H1 (cell line): Measurements from ENCODE around the gene ENTPD2. TPM values are rescaled to one million over a fixed set of nuclear protein-coding genes. Genes with fewer than 3 reads are reported as not detected.

Experiments
- CTCF ChIA-PET: fragments of 300-600 bp; sonication (Branson Sonifier 250); formaldehyde crosslinking; loops from one replicate; lab custom pipeline; 2021; ENCODE audit not compliant: partially characterized antibody; lab: Charles Lee
- POLR2A ChIA-PET: fragments of 300-600 bp; sonication (Branson Sonifier 250); formaldehyde crosslinking; loops from one replicate; lab custom pipeline; 2021; ENCODE audit warnings: inconsistent platforms; ENCODE audit not compliant: partially characterized antibody; lab: Charles Lee
- DNase-seq, 2 experiments: peaks; one replicate each; pipeline versions ENCODE4 v3.0.0 to v3.0.0-alpha.2; 2010 to 2022; ENCODE audit warnings: low spot score in 2 of 2, low read depth in 1 of 2, mixed read lengths in 1 of 2
- FAIRE-seq: peaks from 2 replicates; lab custom pipeline; 2011; peaks lifted over from hg19 to GRCh38; lab: Jason Lieb, UNC
- H2AFZ ChIP-seq: 2 replicates; pipeline ENCODE4 v1.8.1; 2012; ENCODE audit warnings: low read length, inconsistent platforms
- H2AK5ac ChIP-seq: 2 replicates; pipeline ENCODE4 v1.6.1; 2013; ENCODE audit warnings: low read depth, low read length
- H2BK120ac ChIP-seq: replicated peaks from 2 replicates; pipeline ENCODE3; 2013; ENCODE audit warnings: low read depth, low read length, inconsistent platforms
- H2BK12ac ChIP-seq: 2 replicates; pipeline ENCODE4 v1.6.1; 2013; ENCODE audit warnings: low read depth, low read length
- H2BK15ac ChIP-seq: 2 replicates; pipeline ENCODE4 v1.6.1; 2013; ENCODE audit warnings: low read length
- H2BK20ac ChIP-seq: 2 replicates; pipeline ENCODE4 v1.6.1; 2013; ENCODE audit warnings: low read length
- H2BK5ac ChIP-seq: 2 replicates; pipeline ENCODE4 v1.6.1; 2013; ENCODE audit warnings: low read depth, low read length
- H3K14ac ChIP-seq: 2 replicates; pipeline ENCODE4 v1.6.1; 2013; ENCODE audit warnings: inconsistent platforms; ENCODE audit not compliant: insufficient read length
- H3K18ac ChIP-seq: 2 replicates; pipeline ENCODE4 v1.6.1; 2013; ENCODE audit warnings: low read length; ENCODE audit errors: extremely low read depth
- H3K23ac ChIP-seq: 2 replicates; pipeline ENCODE4 v1.6.1; 2013; ENCODE audit warnings: inconsistent platforms; ENCODE audit not compliant: insufficient read length
- H3K23me2 ChIP-seq: 2 replicates; pipeline ENCODE4 v1.6.1; 2013; ENCODE audit warnings: low read depth, low read length
- H3K27ac ChIP-seq: 2 replicates; pipeline ENCODE4 v1.6.1; 2011; ENCODE audit warnings: low read depth, low read length, inconsistent platforms
- H3K27me3 ChIP-seq, 4 experiments: replicated peaks in 1 of 4; 1 replicate in 1 of 4; 2 replicates in 3 of 4; pipeline versions ENCODE4 v1.6.1 to v1.8.1; 2011 to 2013; ENCODE audit warnings: low read length in 3 of 4, mild to moderate bottlenecking in 3 of 4, inconsistent platforms in 2 of 4, mixed read lengths in 2 of 4, moderate library complexity in 1 of 4; ENCODE audit not compliant: control insufficient read depth in 3 of 4, insufficient read depth in 3 of 4; ENCODE audit errors: extremely low read depth in 1 of 4
- H3K36me3 ChIP-seq, 4 experiments: 2 replicates each; pipeline versions ENCODE4 v1.6.1 to v1.8.1; 2011 to 2013; ENCODE audit warnings: mild to moderate bottlenecking in 4 of 4, low read length in 3 of 4, moderate library complexity in 2 of 4, control low read depth in 1 of 4, inconsistent platforms in 1 of 4; ENCODE audit not compliant: insufficient read depth in 4 of 4, control insufficient read depth in 2 of 4
- H3K4ac ChIP-seq: replicated peaks from 2 replicates; pipeline ENCODE3; 2013; ENCODE audit warnings: low read length, low read depth, mixed read lengths, inconsistent platforms; ENCODE audit not compliant: insufficient read length
- H3K4me1 ChIP-seq, 4 experiments: replicated peaks in 1 of 4; 1 replicate in 1 of 4; 2 replicates in 3 of 4; pipeline versions ENCODE4 v1.6.1 to v1.8.1; 2011 to 2013; ENCODE audit warnings: low read length in 3 of 4, inconsistent platforms in 2 of 4, mixed read lengths in 1 of 4; ENCODE audit not compliant: insufficient read depth in 4 of 4, control insufficient read depth in 3 of 4
- H3K4me2 ChIP-seq, 2 experiments: 2 replicates each; pipeline versions ENCODE4 v1.6.1 to v1.8.1; 2011 to 2013; ENCODE audit warnings: low read depth in 2 of 2, low read length in 2 of 2, control low read depth in 1 of 2, inconsistent platforms in 1 of 2, mild to moderate bottlenecking in 1 of 2; ENCODE audit not compliant: insufficient read depth in 1 of 2
- H3K4me3 ChIP-seq, 4 experiments: fragments of 200-600, 300-600 bp in 1 of 4; sonication (generic), shearing (Covaris generic), sonication (Bioruptor Twin) in 1 of 4; 2 replicates each; pipeline versions ENCODE4 v1.5.1 to v1.8.1; 2011 to 2016; ENCODE audit warnings: low read length in 4 of 4, low read depth in 3 of 4, control low read depth in 2 of 4, inconsistent platforms in 2 of 4, mild to moderate bottlenecking in 2 of 4, mixed read lengths in 1 of 4, moderate library complexity in 1 of 4; ENCODE audit not compliant: insufficient read depth in 2 of 4; ENCODE audit errors: extremely low read depth in 1 of 4
- H3K56ac ChIP-seq: replicated peaks from 2 replicates; pipeline ENCODE3; 2013; ENCODE audit warnings: low read depth, mild to moderate bottlenecking, mixed read lengths, low read length, inconsistent platforms; ENCODE audit not compliant: insufficient read length
- H3K79me1 ChIP-seq: 2 replicates; pipeline ENCODE4 v1.6.1; 2013; ENCODE audit warnings: low read depth, low read length, control low read depth
- H3K79me2 ChIP-seq, 2 experiments: 2 replicates each; pipeline versions ENCODE4 v1.6.1 to v1.8.1; 2012 to 2013; ENCODE audit warnings: low read length in 2 of 2, mild to moderate bottlenecking in 2 of 2, inconsistent platforms in 1 of 2; ENCODE audit not compliant: insufficient read depth in 2 of 2, control insufficient read depth in 1 of 2
- H3K9ac ChIP-seq, 4 experiments: replicated peaks in 1 of 4; 1 replicate in 1 of 4; 2 replicates in 3 of 4; pipeline versions ENCODE4 v1.6.1 to v1.8.1; 2011 to 2013; ENCODE audit warnings: low read depth in 3 of 4, low read length in 3 of 4, control low read depth in 2 of 4, mild to moderate bottlenecking in 2 of 4, moderate library complexity in 2 of 4, inconsistent platforms in 1 of 4; ENCODE audit errors: extremely low read depth in 1 of 4
- H3K9me3 ChIP-seq, 2 experiments: 2 replicates each; pipeline versions ENCODE4 v1.6.1 to v1.8.1; 2012 to 2013; ENCODE audit warnings: mild to moderate bottlenecking in 2 of 2, moderate library complexity in 2 of 2, control low read depth in 1 of 2, inconsistent platforms in 1 of 2, low read depth in 1 of 2, low read length in 1 of 2, mixed read lengths in 1 of 2; ENCODE audit not compliant: insufficient read depth in 2 of 2
- H4K20me1 ChIP-seq, 2 experiments: replicated peaks in 1 of 2; 2 replicates each; pipeline versions ENCODE3 to v1.8.1; 2011 to 2013; ENCODE audit warnings: inconsistent platforms in 2 of 2, low read length in 2 of 2, mild to moderate bottlenecking in 1 of 2; ENCODE audit not compliant: insufficient read depth in 2 of 2, control insufficient read depth in 1 of 2
- H4K5ac ChIP-seq: 2 replicates; pipeline ENCODE4 v1.6.1; 2013; ENCODE audit warnings: low read length, low read depth, mixed read lengths, inconsistent platforms; ENCODE audit not compliant: insufficient read length
- H4K8ac ChIP-seq: 2 replicates; pipeline ENCODE4 v1.8.0; 2013; ENCODE audit warnings: mild to moderate bottlenecking, moderate library complexity, low read length, inconsistent platforms; ENCODE audit not compliant: insufficient read depth; ENCODE audit errors: extremely low read depth
- H4K91ac ChIP-seq: replicated peaks from 2 replicates; pipeline ENCODE3; 2013; ENCODE audit warnings: low read length, mixed read lengths, inconsistent platforms; ENCODE audit not compliant: insufficient read length
- CBX5 ChIP-seq: fragments of 300-800, 300-1000 bp; sonication (generic); IDR thresholded peaks from 2 replicates; pipeline ENCODE4 v1.7.1; 2016; ENCODE audit warnings: antibody characterized with exemption, low read length, low read depth
- CHD1 ChIP-seq: IDR thresholded peaks from 2 replicates; pipeline ENCODE4 v1.6.1; 2012; ENCODE audit warnings: low read depth, low read length, improper control_type of control experiment
- E2F6 ChIP-seq: IDR thresholded peaks from 2 replicates; pipeline ENCODE4 v1.6.1; 2012; ENCODE audit warnings: inconsistent platforms
- GTF2F1 ChIP-seq: IDR thresholded peaks from 2 replicates; pipeline ENCODE4 v1.6.1; 2012; ENCODE audit warnings: low read depth, low read length, improper control_type of control experiment, borderline replicate concordance
- MAFK ChIP-seq: IDR thresholded peaks from 2 replicates; pipeline ENCODE4 v1.6.1; 2012; ENCODE audit warnings: low read depth, mild to moderate bottlenecking, improper control_type of control experiment, low read length
- POLR2AphosphoS5 ChIP-seq: IDR thresholded peaks from 2 replicates; pipeline ENCODE4 v1.6.1; 2011; ENCODE audit warnings: low read depth, low read length
- SAP30 ChIP-seq: fragments of 300-600 bp; sonication (generic); IDR thresholded peaks from 2 replicates; pipeline ENCODE4 v1.7.1; 2012; ENCODE audit warnings: low read length, moderate library complexity, mild to moderate bottlenecking, inconsistent platforms; ENCODE audit not compliant: insufficient read depth, insufficient replicate concordance
- WGBS, 2 experiments: shearing (Covaris generic) in 1 of 2; methylation state at CpG; one replicate each; pipeline versions ENCODE4 v1.1.6 to v1.1.7; 2013 to 2015; ENCODE audit warnings: low lambda C conversion rate in 2 of 2, mixed read lengths in 2 of 2, inconsistent platforms in 1 of 2, low coverage in 1 of 2, missing lambda C conversion rate in 1 of 2; ENCODE audit not compliant: insufficient replicate concordance in 2 of 2, insufficient coverage in 1 of 2, insufficient read length in 1 of 2; ENCODE audit errors: extremely low coverage in 1 of 2, missing lambda C conversion rate in 1 of 2; 5-methylcytosine and 5-hydroxymethylcytosine counted together
- polyA plus RNA-seq, 7 experiments: library from polyadenylated mRNA; depleted of rRNA in 3 of 7; stranded (reverse) in 5 of 7; unstranded in 2 of 7; fragments of >200 nt in 5 of 7; fragments of 200-250 nt in 2 of 7; gene quantifications; 1 replicate in 5 of 7; 2 replicates in 1 of 7; 4 replicates in 1 of 7; pipeline versions ENCODE4 v1.2.1 to v1.2.3, GENCODE V29; 2011 to 2013; ENCODE audit warnings: missing spikeins in 2 of 7, mixed read lengths in 2 of 7
- total RNA-seq: library from RNA; stranded (reverse); fragmentation: NEBNext Ultra II Directional; extraction: Animal tissue kit (Norgen Biotek cat#: 25700); gene quantifications from 2 replicates; pipeline ENCODE4 v1.2.1, GENCODE V29; 2021

The ENTPD2 gene
- total and polyA plus RNA-seq, 2 of the 8 experiments (the other 6 are each of a cell fraction or from before 2014, with no cell fraction given) = 0.65 to 3.8 TPM

DNA sequence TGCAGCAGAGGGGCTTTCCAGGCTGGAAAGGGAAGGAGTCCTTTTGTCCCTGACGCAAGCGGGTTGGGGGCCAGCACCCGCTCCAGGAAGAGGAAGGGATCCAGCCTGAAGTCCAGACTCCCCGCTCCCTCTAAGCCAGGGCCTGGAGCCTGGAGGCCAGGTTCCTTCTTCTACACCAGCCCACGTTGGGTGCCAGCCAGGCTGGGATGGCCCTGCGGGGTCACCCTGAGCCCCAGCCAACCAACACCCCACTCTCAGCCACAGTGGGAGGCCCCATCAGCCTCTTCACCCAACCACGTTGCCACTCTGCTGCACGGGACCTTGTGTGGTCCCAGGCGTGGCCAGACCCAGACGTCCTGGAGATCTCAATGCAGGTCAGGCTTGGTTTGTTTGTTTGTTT, 21.0 kb downstream of the ENTPD2 start:
- CTCF ChIA-PET = interaction anchor here (0.7 to 4.9 kb wide), 8 partner anchors 7 to 262 kb away, joined by 3 to 65 read pairs (median 10); partner anchors contain the start of gene SAPCD2

More for the DNA sequence above, 21.0 kb downstream of the ENTPD2 start:
- Histone ChIP-seq H3K56ac (no peak overlapping the region), H3K4me1 (peaks cover 0 to 5% (median under 1%) of the 10 kb centered on the region in 4 experiments; a peak in 4 of 7 replicates), H4K91ac (no peak overlapping the region), H3K79me2 (no peaks in the 10 kb centered on the region), H4K5ac (no peak overlapping the region)
- 88% methylated on average over 10 of the region's 10 CpGs; no CpG with 5 or more reads in 1 of the 2 experiments for WGBS, 2 experiments
- no peak for DNase-seq
- POLR2A ChIA-PET = interaction anchor here (2.1 kb wide), 1 partner anchor 12 kb away, joined by 4 read pairs; no protein-coding TSS in a partner anchor
- TF ChIP-seq CHD1 (no peak), E2F6 (no peak), POLR2AphosphoS5 (no peak), CBX5 (no peak), MAFK (no peak), GTF2F1 (no peak), SAP30 (no peak)
- TF ChIP-seq, all 59 proteins: peak for 0
- Histone ChIP-seq H3K23ac (no peak overlapping the region), H3K27me3 (peaks cover 0 to 11% (median 5%) of the 10 kb centered on the region in 4 experiments; a peak in 4 of 7 replicates), H2BK15ac (no peak overlapping the region), H3K14ac (no peak overlapping the region), H3K4ac (no peak overlapping the region), H4K20me1 (peaks cover 2 to 5% of the 10 kb centered on the region in 2 experiments), H3K9ac (no peak overlapping the region), H2AK5ac (no peak overlapping the region), H3K4me3 (no peak overlapping the region), H3K36me3 (no peaks in the 10 kb centered on the region), H3K23me2 (peaks cover 4% of the 10 kb centered on the region; the same call in 1 of the 2 replicates), H2BK12ac (no peak overlapping the region), H3K79me1 (no peaks in the 10 kb centered on the region), H2AFZ (no peak overlapping the region), H3K27ac (no peak overlapping the region), H4K8ac (no peak overlapping the region), H3K18ac (no peak overlapping the region), H3K9me3 (no peaks in the 10 kb centered on the region), H3K4me2 (no peak overlapping the region), H2BK20ac (no peak overlapping the region), H2BK120ac (no peak overlapping the region), H2BK5ac (no peak overlapping the region)
- no peak for FAIRE-seq
